ENCODE results near the gene PCMTD2. TPM values are rescaled to one million over a fixed set of nuclear protein-coding genes. Genes with fewer than 3 reads are reported as not detected.

The PCMTD2 gene
- total RNA-seq, 1 experiment from 2014 or later = 52.0 TPM

GRCh38 chr20:64242797-64243475 lies 12.6 kb upstream of the PCMTD2 start:
- Histone ChIP-seq H3K23me2 (ENCODE audit: insufficient read length, low read depth, low read length, poor library complexity, severe bottlenecking) (no peaks in the 10 kb centered on the region), H2BK120ac (ENCODE audit: low read depth, low read length, poor library complexity, severe bottlenecking) (no peak overlapping the region), H3K79me2 (ENCODE audit: insufficient read depth, low read length) (no peaks in the 10 kb centered on the region), H2BK15ac (ENCODE audit: low read depth, low read length) (no peak overlapping the region), H3K9me3 (ENCODE audit: control insufficient read depth, low read depth, low read length) (no peaks in the 10 kb centered on the region), H3K56ac (ENCODE audit: insufficient read length, low read depth, low read length) (no peak overlapping the region), H3K27ac (ENCODE audit: insufficient read length, low read depth, low read length) (no peak overlapping the region), H3K4me1 (ENCODE audit: insufficient read depth, low read length) (no peaks in the 10 kb centered on the region), H3K14ac (ENCODE audit: insufficient read depth, low read length) (no peak overlapping the region), H4K8ac (replicated peaks; ENCODE audit: insufficient read length, low read depth, low read length) (no peak overlapping the region), H3K4me2 (ENCODE audit: insufficient read depth, insufficient read length, low read length) (no peak overlapping the region), H2AFZ (ENCODE audit: low read length) (no peak overlapping the region), H4K5ac (ENCODE audit: insufficient read length, low read depth, low read length) (no peak overlapping the region), H3K79me1 (ENCODE audit: insufficient read depth, low read depth, low read length, poor library complexity, severe bottlenecking) (no peaks in the 10 kb centered on the region), H3K27me3 (ENCODE audit: insufficient read depth, low read length) (no peaks in the 10 kb centered on the region), H2AK5ac (ENCODE audit: insufficient read length, low read length) (no peak overlapping the region), H2BK20ac (ENCODE audit: low read depth, low read length, poor library complexity, severe bottlenecking) (no peak overlapping the region), H4K91ac (ENCODE audit: insufficient read length, low read depth, low read length) (no peak overlapping the region), H3K23ac (ENCODE audit: insufficient read length, low read depth, low read length) (no peak overlapping the region), H3K4ac (ENCODE audit: low read depth, low read length) (no peak overlapping the region), H2BK5ac (ENCODE audit: insufficient read length, low read length) (no peak overlapping the region), H4K20me1 (ENCODE audit: control insufficient read depth, insufficient read depth, insufficient read length) (no peaks in the 10 kb centered on the region), H3K9ac (ENCODE audit: extremely low read depth, insufficient read length, low read length) (no peak overlapping the region), H3T11ph (ENCODE audit: low read length) (no peak overlapping the region), H2BK12ac (ENCODE audit: insufficient read length, low read depth, low read length) (no peak overlapping the region), H3K18ac (ENCODE audit: insufficient read length, low read depth, low read length) (no peak overlapping the region)
- H3K4me3 Mint-ChIP-seq = no peak overlapping the region; a peak in 1 of 5 replicates
- TF ChIP-seq CTCF (conservative IDR thresholded peaks at IDR 0.05) = no peak
- DNase-seq = no peak
- H3K27ac Mint-ChIP-seq = peak overlapping the region in 1 of 3 experiments; percentile 91; a peak in 2 of 7 replicates
- H3K4me1 Mint-ChIP-seq = peaks cover 0 to 4% of the 10 kb centered on the region in 2 experiments; a peak in 1 of 4 replicates
- H3K36me3 Mint-ChIP-seq (ENCODE audit: insufficient read depth in 1 of 3, low read depth in 3 of 3) = peaks cover 6 to 9% (median 7%) of the 10 kb centered on the region in 3 experiments; a peak in 5 of 7 replicates
- peaks cover 30% of the 10 kb centered on the region for H3K27me3 Mint-ChIP-seq (ENCODE audit: low read depth)
- WGBS (ENCODE audit: extremely low coverage, insufficient read length, low lambda C conversion rate) = no CpG with 5 or more reads among the region's 4 CpGs
- H3K9me3 Mint-ChIP-seq = peaks cover 7 to 10% of the 10 kb centered on the region in 2 experiments; a peak in 3 of 5 replicates
